Sigmoid colon (tissue), 4 donors: ENCODE data around the gene NR6A1.

ENCODE experiments used
- EP300 ChIP-seq, 4 donors: sonication (generic); formaldehyde crosslinking; IDR thresholded peaks; one replicate each; pipeline ENCODE4 v1.6.1; 2017; ENCODE audit warnings: antibody characterized with exemption in 4 of 4
- POLR2A ChIP-seq, 2 donors: fragments of 450-650 bp; IDR thresholded peaks; one replicate each; pipeline ENCODE4 v1.6.1; 2016; ENCODE audit warnings: antibody characterized with exemption in 2 of 2, mild to moderate bottlenecking in 2 of 2, moderate library complexity in 2 of 2
- TF ChIP-seq, protein P1 (sequence below), 4 experiments: fragments of 450-650 bp in 3 of 4; fragments of 200-600 bp in 1 of 4; IDR thresholded peaks; one replicate each; pipeline ENCODE4 v1.5.1; 2016 to 2019; ENCODE audit warnings: antibody characterized with exemption in 4 of 4, mild to moderate bottlenecking in 3 of 4, moderate library complexity in 2 of 4

GRCh38 chr9:124759327-124759726 lies 11.8 kb downstream of the NR6A1 start:
- TF ChIP-seq POLR2A (IDR thresholded peaks at IDR 0.05) (no peak), EP300 (IDR thresholded peaks at IDR 0.05) (no peak)
- TF ChIP-seq, protein P1, sequence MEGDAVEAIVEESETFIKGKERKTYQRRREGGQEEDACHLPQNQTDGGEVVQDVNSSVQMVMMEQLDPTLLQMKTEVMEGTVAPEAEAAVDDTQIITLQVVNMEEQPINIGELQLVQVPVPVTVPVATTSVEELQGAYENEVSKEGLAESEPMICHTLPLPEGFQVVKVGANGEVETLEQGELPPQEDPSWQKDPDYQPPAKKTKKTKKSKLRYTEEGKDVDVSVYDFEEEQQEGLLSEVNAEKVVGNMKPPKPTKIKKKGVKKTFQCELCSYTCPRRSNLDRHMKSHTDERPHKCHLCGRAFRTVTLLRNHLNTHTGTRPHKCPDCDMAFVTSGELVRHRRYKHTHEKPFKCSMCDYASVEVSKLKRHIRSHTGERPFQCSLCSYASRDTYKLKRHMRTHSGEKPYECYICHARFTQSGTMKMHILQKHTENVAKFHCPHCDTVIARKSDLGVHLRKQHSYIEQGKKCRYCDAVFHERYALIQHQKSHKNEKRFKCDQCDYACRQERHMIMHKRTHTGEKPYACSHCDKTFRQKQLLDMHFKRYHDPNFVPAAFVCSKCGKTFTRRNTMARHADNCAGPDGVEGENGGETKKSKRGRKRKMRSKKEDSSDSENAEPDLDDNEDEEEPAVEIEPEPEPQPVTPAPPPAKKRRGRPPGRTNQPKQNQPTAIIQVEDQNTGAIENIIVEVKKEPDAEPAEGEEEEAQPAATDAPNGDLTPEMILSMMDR (IDR thresholded peaks at IDR 0.05), result no peak
